GM18909 (cell line): ENCODE measurements around the gene CMTM5.

Source experiments
- ATAC-seq: cut with Tn5 transposase; IDR thresholded peaks from one replicate; pipeline ENCODE4 v1.9.1; 2021; ENCODE audit warnings: mild to moderate bottlenecking; ENCODE audit not compliant: unreplicated experiment, poor library complexity

CMTM5 gene, protein sequence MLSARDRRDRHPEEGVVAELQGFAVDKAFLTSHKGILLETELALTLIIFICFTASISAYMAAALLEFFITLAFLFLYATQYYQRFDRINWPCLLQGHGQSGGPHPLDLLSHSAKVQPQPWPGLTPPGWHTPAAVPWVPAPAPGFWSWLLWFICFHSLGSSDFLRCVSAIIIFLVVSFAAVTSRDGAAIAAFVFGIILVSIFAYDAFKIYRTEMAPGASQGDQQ

DNA sequence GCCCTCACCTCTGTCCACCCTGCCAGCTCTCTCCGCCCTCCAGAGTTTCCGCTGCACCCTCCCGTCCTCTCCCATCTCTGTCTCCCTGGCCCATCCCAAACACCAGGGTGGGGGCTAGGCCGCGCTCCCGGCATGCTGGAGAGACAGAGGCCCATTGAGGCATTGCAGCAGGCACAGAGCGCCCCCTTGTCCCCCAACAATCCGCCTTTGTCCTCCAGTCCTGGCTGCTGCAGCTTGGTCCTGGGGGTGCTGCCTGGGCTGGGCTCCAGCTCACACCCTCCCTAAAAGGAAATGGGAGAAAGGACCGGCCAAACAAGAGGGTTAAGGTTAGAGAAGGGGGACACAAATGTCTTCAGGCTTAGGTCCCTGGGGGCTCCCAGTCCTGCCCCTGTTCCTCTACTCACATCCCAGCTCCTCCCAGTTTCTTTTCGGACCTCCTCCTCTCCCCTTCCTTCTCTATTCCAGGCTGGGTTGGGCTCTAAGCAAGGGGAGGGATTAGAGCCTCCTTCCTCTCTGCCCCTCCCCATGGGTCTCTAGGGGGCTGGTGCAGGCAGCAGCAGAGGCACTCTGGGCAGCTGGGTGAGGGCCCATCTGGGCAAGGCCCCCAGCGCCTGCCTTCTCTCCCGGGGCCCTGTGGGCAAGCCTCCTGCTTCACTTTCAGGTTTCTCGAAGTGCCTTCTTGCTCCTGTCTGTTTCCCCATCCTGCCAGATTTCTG, at the start of gene CMTM5:
Gene CMTM5, plus strand, starts transcription at position 565 of the 716 bp plus-strand sequence. CDS start 206 bp downstream, outside the sequence.
- no peak for ATAC-seq

DNA sequence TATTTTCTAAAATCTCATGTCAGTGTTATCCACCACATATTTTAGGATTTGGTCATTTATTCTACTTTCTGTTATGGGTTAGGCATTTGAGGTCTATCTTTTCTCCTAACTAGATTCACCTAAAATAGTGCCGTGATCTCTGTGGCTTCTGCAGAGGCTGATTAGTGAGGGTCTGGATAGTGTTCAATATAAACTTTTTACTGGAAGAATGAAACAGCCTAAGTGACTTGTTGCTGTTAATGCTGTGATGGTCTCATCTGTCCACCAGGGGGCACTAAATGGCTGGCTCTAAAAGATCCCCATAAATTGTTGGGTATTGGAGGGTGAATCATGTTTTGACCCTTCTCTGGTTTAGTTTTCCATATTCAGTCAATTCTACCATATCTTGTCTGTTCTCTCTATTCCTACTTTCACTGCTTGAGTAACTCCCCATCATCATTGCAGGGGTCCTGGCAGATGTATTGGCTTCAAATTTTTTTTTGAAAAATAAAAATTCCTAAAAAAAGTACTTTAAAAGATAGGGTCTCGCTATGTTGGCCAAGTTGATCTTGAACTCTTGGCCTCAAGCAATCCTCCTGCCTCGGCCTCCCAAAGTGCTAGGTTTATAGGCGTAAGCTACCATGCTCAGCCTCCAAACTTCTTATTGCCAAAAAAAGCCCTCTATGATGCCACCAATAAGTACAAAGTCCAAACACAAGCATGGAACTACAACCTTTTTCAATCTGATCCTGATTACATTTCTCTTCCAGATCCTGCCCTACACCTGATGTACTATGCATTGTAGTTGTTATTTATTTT, 48.7 kb upstream of the CMTM5 start:
- ATAC-seq, result peak; percentile 58

DNA sequence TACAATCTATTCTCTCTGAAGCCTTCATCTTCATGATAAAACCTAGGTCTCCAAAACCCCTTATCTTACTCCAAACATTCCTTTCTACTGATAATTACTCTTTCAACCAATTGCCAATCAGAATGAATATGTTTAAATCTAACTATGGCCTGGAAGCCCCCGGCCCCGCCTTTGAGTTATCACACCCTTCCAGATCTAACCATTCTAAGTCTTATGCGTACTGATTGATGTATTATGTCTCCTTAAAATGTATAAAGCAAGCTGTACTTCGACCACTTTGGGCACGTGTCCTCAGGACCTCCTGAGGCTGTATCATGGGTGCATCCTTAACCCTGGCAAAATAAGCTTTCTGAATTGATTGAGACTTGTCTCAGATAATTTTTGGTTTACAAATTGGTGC, 41.2 kb upstream of the CMTM5 start:
- no peak for ATAC-seq

DNA sequence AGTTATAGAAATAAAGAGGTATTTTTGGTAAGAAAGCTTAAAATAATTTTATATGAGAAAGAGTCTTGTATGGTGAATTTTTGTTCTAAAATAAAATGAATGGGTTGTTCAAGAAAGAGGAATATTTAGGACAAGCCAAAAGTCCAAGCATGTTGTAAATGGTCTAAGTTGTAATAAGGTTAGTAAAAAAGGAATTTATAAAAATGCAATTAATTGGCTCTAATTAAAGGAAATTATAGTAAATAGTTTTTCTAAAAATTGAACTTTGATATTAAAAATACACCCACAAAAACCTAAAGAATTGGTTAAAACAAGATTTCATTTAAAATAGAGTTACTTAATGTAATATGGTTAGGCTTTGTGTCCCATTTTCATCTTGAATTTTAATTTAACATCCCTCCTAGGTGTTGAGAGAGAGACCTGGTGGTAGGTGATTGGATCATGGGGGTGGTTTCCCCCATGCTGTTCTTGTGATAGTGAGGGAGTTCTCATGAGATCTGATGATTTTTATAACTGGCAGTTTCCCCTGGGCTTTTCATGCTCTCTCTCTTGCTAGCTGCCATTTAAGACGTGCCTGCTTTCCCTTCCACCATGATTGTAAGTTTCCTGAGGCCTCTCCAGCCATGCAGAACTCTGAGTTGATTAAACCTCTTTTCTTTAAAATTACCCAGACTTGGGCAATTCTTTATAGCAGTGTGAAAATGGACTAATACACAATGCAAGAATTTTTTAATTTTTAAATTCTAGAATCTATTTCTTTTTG, 37.2 kb upstream of the CMTM5 start:
- no peak for ATAC-seq

DNA sequence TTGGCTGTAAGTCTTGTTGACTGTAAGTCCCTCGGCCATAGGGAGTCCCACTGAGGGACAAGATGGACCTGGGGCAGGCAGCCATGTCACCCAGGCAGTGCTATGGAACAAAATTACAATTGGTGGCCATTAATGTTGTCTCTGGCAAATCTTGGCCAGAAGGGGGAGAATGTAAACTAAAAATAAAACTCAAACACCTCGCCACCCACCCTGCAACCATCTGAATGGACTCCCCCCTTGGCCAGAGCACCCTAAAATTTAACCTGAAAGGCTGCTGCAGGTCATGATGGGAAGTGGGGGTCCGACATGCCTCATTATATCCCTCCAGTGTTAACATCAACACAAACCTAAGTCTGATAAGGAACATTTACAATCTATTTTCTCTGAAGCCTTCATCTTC, 32.4 kb upstream of the CMTM5 start:
- ATAC-seq, result no peak

DNA sequence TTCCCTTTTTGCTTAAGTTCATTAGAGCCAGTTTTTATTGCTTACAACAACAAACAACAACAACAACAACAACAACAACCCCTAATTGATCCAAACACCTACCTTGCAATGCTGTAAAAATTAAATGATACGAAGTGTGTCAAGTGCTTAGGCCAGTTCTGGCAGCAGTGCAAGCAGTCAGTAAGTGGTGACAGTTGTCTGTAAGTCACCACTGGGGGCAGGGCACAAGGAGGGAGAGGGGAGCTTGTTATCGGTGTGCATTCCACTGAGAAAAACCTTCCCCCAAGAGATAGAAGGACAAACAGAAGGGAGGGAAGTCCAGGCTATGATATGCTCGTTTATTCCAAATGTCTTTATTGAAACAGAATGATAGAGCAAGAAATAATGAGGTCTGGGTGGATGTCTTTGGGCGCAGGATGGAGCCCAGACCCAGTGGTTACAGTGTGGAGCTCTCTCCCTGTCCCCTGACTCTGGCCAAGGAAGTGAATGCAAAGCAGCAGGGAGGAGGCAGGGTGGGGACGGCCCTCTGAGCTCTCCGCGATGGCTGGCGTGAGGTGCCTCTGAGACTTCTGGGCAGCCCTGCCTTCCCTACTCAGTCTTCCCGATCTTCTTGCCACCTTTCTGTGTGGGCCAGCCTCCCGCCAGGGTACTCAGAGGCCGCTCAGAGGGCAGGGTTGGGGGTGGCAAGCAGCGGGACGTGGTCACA, 30.7 kb upstream of the CMTM5 start:
- no peak for ATAC-seq

DNA sequence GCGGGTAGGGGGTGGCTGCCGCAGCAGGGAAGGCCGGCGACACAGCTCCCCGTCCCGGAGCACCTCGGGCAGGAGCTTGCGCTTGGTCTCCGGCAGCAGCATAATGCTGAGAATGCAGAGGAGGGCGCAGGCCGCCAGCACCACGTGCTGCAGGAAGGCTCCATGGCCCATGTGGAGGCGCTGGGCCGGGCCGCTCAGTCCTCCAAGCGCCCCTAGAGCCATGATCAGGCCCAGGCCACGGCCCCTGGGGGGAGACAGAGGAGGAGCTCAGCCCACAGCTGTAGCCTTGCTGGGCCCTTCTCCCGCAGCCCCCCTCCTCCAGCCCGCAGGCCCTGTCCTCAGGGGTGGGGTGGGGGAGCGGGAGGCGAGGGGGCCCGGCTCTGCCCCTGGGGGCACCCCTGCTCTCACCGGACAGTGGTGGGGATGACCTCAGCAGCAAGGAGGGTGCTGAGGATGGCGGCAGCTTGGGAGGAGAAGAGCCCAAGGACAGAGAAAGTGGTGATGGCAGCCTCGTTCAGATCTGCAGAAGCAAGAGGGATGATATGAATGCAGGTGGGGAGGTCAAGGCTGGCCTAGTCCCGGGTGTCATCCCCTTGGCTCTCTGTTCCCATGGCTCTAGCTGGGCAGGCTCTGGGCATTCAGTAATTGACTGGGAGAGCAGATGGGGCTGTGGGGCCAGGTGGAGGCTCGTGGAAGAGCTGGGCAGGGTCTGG, 30.0 kb upstream of the CMTM5 start:
- no peak for ATAC-seq

DNA sequence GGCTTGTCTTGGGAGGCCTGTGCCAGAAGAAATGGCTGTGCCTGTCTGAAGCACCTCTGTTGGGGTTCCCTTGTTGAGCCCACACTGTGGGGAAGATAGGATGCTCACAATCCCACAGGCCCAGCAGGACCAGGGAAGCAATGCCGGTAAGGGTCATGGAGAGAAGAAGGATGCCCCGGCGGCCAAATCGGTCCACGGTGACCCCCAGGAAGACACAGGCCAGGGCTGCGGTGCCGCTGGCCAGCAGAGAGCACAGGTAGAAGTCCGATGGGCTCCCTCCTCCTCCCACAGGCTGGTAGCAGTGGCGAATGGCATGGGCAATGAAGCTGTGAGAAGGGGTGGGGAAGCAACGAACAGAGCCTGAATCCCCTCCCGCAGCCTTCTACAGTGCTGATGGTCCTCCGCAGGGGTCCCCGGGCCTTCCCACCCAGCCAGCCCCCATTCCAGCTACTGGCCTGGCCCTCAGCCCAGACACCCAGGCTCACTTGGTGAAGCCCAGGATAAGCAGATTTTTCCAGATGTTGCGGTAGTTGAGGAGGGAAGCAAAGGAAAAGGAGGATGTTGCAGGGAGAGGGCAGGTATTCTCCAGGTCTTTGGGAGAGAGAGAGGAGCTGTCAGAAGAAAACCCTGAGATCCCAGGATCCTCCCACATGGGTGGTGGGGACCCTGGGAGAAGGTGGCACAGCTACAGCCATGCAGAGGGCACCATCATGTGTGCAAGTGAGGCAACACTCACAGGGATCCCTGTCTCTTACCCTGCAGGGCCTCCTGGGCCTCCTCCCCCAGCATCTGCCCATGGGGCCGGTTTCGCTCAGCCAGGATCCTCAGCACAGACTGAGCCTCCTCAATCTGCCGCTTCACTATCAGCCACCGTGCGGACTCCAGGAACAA, 29.2 kb upstream of the CMTM5 start:
- no peak for ATAC-seq

DNA sequence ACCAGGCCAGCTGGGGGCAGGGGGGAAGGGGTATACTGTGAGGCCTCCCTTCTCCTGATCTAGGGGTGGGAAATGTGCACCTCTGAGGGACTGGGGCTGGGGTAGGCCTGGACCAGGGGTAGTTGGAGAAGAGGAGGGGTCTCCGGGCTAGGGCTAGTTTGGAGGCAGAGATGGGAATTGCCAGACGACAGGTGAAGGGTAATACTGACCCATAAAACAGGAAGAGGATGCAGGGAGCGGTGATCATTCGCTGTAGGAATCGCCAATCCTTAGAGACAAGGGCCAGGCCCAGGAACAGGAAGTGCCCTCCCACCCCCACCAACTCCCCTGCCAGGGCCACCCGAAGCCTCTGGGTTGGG, 28.6 kb upstream of the CMTM5 start:
- no peak for ATAC-seq

DNA sequence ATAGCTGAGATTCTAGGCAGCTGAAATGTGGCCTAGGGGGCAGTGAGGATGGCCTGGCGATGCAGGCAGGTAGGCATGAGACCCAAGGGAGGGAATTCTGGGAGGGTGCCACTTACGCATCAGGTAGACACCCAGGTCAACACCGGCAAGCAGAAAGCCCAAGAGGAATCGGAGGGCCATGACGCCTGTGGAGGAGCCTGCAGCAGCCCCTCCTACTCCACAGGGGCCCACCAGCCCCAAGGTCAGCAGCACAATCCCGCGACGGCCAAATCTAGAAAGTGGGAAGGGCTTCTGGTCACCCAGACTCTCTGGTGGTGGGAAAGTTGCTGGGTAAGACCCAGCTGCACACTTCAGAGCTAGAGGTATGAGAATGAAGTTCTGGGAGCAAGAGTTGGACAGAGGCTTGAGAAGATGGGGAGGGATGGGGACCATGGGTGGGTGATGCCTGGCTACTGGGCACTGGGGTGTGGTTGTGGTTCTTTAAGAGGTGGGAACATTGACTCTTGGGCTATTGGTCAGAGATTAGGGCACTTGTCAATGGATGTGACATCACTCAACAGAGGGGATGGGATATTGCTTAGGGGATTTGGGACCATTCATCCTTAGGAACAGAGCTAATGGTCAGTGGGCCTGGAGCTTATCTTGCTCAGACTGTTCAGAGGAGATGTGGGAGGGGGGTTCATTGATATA, 27.5 kb upstream of the CMTM5 start:
- no peak for ATAC-seq

DNA sequence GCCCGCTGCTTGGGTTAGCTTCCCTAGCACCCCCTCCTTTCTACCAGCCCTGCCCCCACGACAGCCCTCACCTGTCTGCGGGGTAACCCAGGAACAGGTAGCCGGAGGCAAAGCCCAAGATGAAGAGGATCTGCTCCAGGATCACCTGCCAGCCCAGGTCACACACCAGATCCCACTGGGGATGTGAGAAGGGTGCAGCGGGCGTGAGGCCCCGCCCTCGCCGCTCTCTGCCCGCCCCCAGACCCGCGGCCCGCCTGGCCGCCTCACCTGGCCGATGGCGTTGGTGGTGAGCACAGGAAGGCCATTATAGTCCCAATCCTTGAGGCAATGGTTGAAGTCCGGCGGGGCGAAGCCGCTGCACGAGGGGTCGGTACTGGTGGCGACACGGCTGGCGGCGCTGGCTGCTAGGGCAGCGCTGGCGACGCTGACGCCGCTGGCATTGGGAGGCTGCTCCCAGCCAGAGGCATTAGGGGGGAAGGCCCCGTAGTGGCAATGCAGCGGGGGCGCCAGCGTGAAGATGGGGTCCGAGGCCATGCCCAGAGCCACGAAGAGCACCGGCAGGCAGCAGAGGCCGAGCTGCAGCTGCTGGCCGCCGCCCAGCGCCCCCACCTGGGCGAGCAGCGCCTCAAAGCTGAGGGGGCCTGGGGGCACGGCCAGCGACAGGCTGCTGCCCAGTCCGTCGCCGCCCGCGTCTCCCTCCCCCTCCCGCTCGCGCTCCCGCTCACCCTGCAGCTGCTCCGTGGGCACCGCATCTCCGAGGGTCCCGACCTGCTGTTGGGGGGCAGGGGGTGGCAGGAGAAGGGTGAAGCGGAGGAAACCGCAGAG, 25.0 kb upstream of the CMTM5 start:
- no peak for ATAC-seq

DNA sequence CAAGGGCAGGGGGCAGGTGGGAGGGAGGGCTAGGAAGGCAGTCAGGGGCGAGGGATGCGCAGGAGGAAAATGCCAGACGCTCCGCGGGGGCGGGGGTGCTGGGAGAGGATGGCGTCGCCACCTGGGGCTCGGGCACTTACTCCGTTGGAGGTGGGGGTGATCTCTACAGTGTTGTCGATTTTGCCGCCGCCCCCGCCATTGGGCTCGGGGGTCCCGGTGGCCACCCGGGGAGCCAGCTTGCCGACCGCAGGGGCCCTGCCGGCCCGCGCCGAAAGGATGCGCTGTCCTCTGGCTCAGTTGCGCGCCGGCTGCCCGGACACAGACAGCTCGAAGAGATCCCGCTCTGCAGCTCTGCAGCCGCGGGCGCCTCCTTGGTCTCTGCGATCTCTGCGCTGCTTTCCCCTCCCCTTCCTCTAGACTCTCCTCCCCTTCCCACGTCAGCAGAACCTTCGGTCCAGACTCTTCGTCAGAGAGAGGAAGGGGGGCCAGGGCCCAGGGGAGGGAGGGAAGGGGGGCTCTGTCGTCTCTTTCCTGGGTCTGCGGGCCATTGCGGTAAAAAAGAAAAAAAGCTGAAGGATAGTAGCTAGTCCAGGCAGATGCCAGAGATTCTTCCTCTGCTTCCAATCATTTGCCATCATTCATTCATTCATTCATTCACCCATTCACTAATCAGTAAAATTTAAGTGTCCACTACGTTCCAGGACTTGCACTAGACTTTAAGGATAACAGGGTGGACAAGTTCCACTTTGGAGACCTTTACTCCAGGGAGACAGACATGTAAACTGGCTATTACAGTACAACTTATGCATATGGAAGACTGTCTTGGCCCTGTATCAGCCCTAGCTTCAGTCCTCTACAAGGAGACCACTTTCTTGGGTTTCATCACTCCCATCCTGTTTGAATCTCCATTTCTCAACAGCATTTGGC, 24.1 kb upstream of the CMTM5 start, which contains the start of gene SLC22A17:
Gene SLC22A17, minus strand, starts transcription at position 382 of the 927 bp plus-strand sequence.
- no peak for ATAC-seq

DNA sequence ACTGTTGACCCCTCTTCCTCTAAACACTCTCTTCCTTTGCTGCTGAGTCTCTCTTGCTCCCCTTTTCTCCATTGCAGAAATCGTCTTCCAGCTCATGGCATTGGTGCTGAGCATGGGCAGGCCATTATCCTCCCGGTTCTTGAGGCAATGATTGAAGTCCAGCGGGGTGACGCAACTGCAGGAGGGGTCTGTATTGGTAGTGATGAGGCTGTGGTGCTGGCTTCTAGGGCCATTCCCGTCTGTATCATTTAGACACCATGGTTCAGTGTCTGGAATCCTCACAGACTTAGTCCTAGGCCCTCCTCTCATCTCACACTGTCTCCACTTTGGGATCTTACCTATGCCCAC, 23.4 kb upstream of the CMTM5 start:
- ATAC-seq, result no peak

DNA sequence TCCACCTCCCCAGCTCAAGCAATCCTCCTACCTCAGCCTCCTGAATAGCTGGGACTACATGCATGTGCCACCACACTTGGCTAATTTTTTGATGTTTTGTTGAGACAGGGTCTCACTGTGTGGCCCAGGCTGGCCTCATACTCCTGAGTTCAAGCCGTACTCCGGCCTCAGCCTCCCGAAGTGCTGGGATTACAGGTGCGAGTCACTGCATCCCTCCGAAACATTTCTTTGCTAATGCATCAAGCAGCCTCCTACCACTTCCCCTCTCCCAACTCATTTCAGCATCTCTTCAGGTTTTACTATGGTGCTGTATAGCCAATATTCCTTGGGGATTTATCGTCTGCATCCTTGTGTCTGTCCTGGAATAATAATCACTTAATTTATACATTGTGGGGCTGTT, 21.9 kb upstream of the CMTM5 start:
- ATAC-seq, result no peak

DNA sequence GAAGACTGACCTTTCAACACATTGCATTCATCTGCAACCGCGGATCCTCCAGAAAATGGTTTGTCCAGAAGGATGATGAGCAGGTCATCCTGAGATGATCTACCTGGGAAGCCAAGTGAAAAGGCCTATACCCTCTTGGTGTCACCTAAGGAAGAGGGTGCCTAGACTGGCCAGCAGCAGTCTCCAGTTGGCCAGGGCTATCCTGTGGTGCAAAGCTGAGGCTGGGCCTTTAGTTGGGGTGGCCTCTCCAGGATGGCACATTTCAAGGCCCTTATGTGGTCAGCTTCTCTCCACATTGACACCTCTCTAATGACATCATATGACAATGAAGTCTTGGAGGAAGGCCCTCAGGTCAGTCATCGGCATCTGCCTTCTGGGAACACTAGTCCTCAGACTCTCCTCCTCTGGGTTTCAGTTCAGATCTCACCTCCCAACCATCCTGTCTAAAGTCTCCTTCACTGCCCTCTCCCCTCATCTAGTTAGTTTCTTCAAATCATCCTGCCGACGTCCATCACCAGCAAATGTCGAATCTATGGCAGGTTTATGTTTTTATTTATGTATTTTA, 20.9 kb upstream of the CMTM5 start:
- ATAC-seq, result no peak

DNA sequence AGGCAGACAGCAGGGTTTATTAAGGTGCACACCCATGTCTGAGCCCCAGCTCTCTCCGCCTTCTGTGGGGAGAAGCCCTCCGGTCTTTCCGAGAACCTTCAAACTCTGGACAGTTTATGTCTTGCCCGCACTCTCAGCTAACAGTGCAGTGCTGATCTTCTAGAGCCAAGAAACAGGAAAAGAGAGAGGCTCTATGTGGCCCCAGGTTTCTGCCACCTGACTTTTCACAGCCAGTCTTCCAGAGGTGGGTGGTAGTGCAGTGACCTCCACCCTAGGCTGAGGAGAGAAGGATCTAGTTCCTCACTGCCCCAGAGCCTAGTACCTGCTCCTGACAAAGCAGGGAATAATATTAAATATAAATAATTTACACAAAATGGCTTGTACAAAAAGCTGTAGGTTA, 20.2 kb upstream of the CMTM5 start:
- no peak for ATAC-seq
